Activated CD4-positive, alpha-beta memory T cell treated with anti-CD3 and anti-CD28 coated beads for 36 hours (primary cell): ENCODE data around the gene EGFL8. TPM values are rescaled to one million over a fixed set of nuclear protein-coding genes. Genes with fewer than 3 reads are reported as not detected.
"Not testable (repeated sequence)": the region's sequence is repeated elsewhere in the genome, so short reads cannot be mapped to it uniquely, and the experiment has no call there.

ENCODE experiments used
- CTCF ChIA-PET: fragments of 350-600 bp; sonication (Branson Sonifier 250); formaldehyde crosslinking; loops from one replicate; lab custom pipeline; 2021; ENCODE audit warnings: antibody characterized with exemption, inconsistent platforms; lab: Charles Lee
- POLR2A ChIA-PET: fragments of 350-600 bp; sonication (Branson Sonifier 250); formaldehyde crosslinking; loops from one replicate; lab custom pipeline; 2021; ENCODE audit warnings: antibody characterized with exemption; lab: Charles Lee
- DNase-seq: peaks from one replicate; pipeline ENCODE4 v3.0.0-alpha.2; 2020
- H3K27ac Mint-ChIP-seq: one replicate; pipeline ENCODE4 v1.8.0; 2021; ENCODE audit warnings: mixed read lengths
- H3K27me3 Mint-ChIP-seq: one replicate; pipeline ENCODE4 v1.8.0; 2021; ENCODE audit warnings: mixed read lengths
- H3K36me3 Mint-ChIP-seq: one replicate; pipeline ENCODE4 v1.8.0; 2021; ENCODE audit warnings: mixed read lengths
- H3K4me1 Mint-ChIP-seq: one replicate; pipeline ENCODE4 v1.8.0; 2021; ENCODE audit warnings: low read depth, mixed read lengths
- H3K4me3 Mint-ChIP-seq: one replicate; pipeline ENCODE4 v1.8.0; 2021; ENCODE audit warnings: mild to moderate bottlenecking, mixed read lengths
- H3K9me3 Mint-ChIP-seq: one replicate; pipeline ENCODE4 v1.8.0; 2021; ENCODE audit warnings: mixed read lengths
- intact Hi-C: fragments of 100-400 bp; cut with micrococcal nuclease; formaldehyde crosslinking; loops from one replicate; pipeline ENCODE4 v1.15.1; 2023
- total RNA-seq, 2 experiments: library from RNA; stranded (reverse); gene quantifications; one replicate each; pipeline ENCODE4 v1.2.3, GENCODE V29; 2021

The EGFL8 gene
- total RNA-seq, 2 experiments from 2014 or later, result 6.5 to 7.1 TPM

GRCh38 chr6:32203426-32204267 is 39.3 kb downstream of the EGFL8 start:
- no peaks in the 10 kb centered on the region for H3K9me3 Mint-ChIP-seq
- POLR2A ChIA-PET, result no interaction called here
- no peak overlapping the region for H3K4me3 Mint-ChIP-seq
- no peak overlapping the region for H3K27ac Mint-ChIP-seq
- intact Hi-C loops, result no loop called here
- no peak for DNase-seq
- H3K4me1 Mint-ChIP-seq, result no peaks in the 10 kb centered on the region
- CTCF ChIA-PET, result no interaction called here
- H3K36me3 Mint-ChIP-seq, result no peaks in the 10 kb centered on the region
- H3K27me3 Mint-ChIP-seq, result no peaks in the 10 kb centered on the region

DNA sequence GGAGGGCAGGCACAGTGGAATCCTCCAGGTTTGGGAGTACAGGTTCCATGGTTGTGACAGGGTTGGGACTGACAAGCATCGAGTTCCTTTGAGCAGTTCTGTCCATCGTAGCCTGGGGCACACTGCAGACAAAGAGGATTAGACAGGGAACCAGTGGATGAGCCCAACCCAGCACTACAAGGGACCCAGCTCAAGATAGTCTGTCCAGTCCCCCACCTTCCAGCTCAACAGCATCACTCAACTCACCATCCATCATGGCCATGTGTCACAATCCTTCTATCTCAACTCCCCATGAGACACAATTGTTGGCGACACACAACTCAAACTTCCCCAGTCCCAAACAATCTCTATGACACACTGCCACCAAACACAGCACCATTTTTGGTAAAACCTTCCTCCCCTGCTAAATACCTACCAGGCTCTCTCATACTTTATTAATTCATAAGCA is 39.9 kb downstream of the EGFL8 start:
- POLR2A ChIA-PET, result no interaction called here
- intact Hi-C loops, result no loop called here
- CTCF ChIA-PET, result no interaction called here
- Mint-ChIP-seq H3K4me3 (no peak overlapping the region), H3K27ac (no peak overlapping the region), H3K36me3 (no peaks in the 10 kb centered on the region), H3K9me3 (no peaks in the 10 kb centered on the region), H3K4me1 (no peaks in the 10 kb centered on the region), H3K27me3 (no peaks in the 10 kb centered on the region)
- no peak for DNase-seq

- H3K4me3 Mint-ChIP-seq, result no peak overlapping the region
- H3K27ac Mint-ChIP-seq, result no peak overlapping the region
- H3K36me3 Mint-ChIP-seq, result no peaks in the 10 kb centered on the region
- intact Hi-C loops, result no loop called here
- POLR2A ChIA-PET, result no interaction called here
- CTCF ChIA-PET, result interaction anchor here (1.3 kb wide), 1 partner anchor 37 kb away, joined by 3 read pairs; no protein-coding TSS in a partner anchor
- no peak for DNase-seq
- H3K4me1 Mint-ChIP-seq, result no peaks in the 10 kb centered on the region
- H3K9me3 Mint-ChIP-seq, result no peaks in the 10 kb centered on the region
- H3K27me3 Mint-ChIP-seq, result no peaks in the 10 kb centered on the region
Observed at GRCh38 chr6:32208996-32209395, 44.6 kb downstream of the EGFL8 start.

GRCh38 chr6:32210191-32210601 is 45.8 kb downstream of the EGFL8 start:
- Mint-ChIP-seq H3K9me3 (no peaks in the 10 kb centered on the region), H3K36me3 (no peaks in the 10 kb centered on the region), H3K27me3 (no peaks in the 10 kb centered on the region), H3K4me1 (no peaks in the 10 kb centered on the region), H3K27ac (no peak overlapping the region), H3K4me3 (no peak overlapping the region)
- POLR2A ChIA-PET, result no interaction called here
- intact Hi-C loops, result no loop called here
- CTCF ChIA-PET, result interaction anchor here (1.3 kb wide), 1 partner anchor 35 kb away, joined by 3 read pairs; no protein-coding TSS in a partner anchor
- no peak for DNase-seq

- H3K27me3 Mint-ChIP-seq, DNase-seq, H3K9me3 Mint-ChIP-seq, H3K27ac Mint-ChIP-seq, intact Hi-C loops, POLR2A ChIA-PET, H3K36me3 Mint-ChIP-seq, H3K4me3 Mint-ChIP-seq, H3K4me1 Mint-ChIP-seq: not testable (repeated sequence)
- CTCF ChIA-PET, result interaction anchor here (0.6 to 1.0 kb wide), 2 partner anchors 18 to 203 kb away, joined by 3 read pairs; no protein-coding TSS in a partner anchor
Observed at GRCh38 chr6:32211432-32211831, 47.0 kb downstream of the EGFL8 start.

GRCh38 chr6:32212076-32212760 is 47.8 kb downstream of the EGFL8 start:
- H3K4me3 Mint-ChIP-seq, result no peak overlapping the region
- no peaks in the 10 kb centered on the region for H3K27me3 Mint-ChIP-seq
- DNase-seq, result no peak
- H3K27ac Mint-ChIP-seq, result no peak overlapping the region
- no peaks in the 10 kb centered on the region for H3K9me3 Mint-ChIP-seq
- H3K4me1 Mint-ChIP-seq, result no peaks in the 10 kb centered on the region
- no peaks in the 10 kb centered on the region for H3K36me3 Mint-ChIP-seq
- CTCF ChIA-PET, result interaction anchor here (1.0 kb wide), 1 partner anchor 202 kb away, joined by 3 read pairs; no protein-coding TSS in a partner anchor
- intact Hi-C loops, result no loop called here
- POLR2A ChIA-PET, result no interaction called here

- CTCF ChIA-PET, result no interaction called here
- POLR2A ChIA-PET, result no interaction called here
- no peaks in the 10 kb centered on the region for H3K36me3 Mint-ChIP-seq
Observed at GRCh38 chr6:32213649-32214048, 49.3 kb downstream of the EGFL8 start.

GRCh38 chr6:32214126-32214525 is 49.7 kb downstream of the EGFL8 start:
- Mint-ChIP-seq H3K4me1 (no peaks in the 10 kb centered on the region), H3K4me3 (no peak overlapping the region), H3K9me3 (no peaks in the 10 kb centered on the region), H3K36me3 (no peaks in the 10 kb centered on the region), H3K27ac (no peak overlapping the region), H3K27me3 (no peaks in the 10 kb centered on the region)
- POLR2A ChIA-PET, result no interaction called here
- DNase-seq, result no peak
- CTCF ChIA-PET, result no interaction called here
- intact Hi-C loops, result no loop called here

More at GRCh38 chr6:32213649-32214048, 49.3 kb downstream of the EGFL8 start:
- no peaks in the 10 kb centered on the region for H3K4me1 Mint-ChIP-seq
- DNase-seq, result no peak
- H3K4me3 Mint-ChIP-seq, result no peak overlapping the region
- H3K27ac Mint-ChIP-seq, result no peak overlapping the region
- intact Hi-C loops, result no loop called here
- H3K9me3 Mint-ChIP-seq, result no peaks in the 10 kb centered on the region
- no peaks in the 10 kb centered on the region for H3K27me3 Mint-ChIP-seq

GRCh38 chr6:32215617-32216016 is 51.2 kb downstream of the EGFL8 start:
- Mint-ChIP-seq H3K4me3 (no peak overlapping the region), H3K36me3 (no peaks in the 10 kb centered on the region), H3K9me3 (no peaks in the 10 kb centered on the region), H3K27me3 (no peaks in the 10 kb centered on the region), H3K27ac (no peak overlapping the region), H3K4me1 (no peaks in the 10 kb centered on the region)
- intact Hi-C loops, result no loop called here
- CTCF ChIA-PET, result no interaction called here
- DNase-seq, result no peak
- POLR2A ChIA-PET, result no interaction called here

DNA sequence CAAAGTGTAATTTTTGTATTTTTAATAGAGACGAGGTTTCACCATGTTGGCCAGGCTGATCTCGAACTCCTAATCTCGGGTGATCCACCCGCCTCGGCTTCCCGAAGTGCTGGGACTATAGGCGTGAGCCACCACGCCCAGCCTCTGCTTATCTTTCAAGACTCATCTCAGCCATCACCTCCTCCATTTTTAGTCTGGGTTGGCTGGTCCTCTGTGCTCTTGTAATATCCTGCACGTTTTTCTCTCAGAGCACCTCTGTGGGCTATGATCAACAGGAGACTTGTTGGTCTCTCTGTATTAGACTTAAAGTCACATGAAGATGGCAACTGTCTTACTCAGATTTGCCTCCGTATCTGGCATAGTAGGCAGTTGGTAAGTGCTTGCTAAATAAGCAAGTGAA is 51.9 kb downstream of the EGFL8 start:
- no peak overlapping the region for H3K4me3 Mint-ChIP-seq
- H3K27me3 Mint-ChIP-seq, result no peaks in the 10 kb centered on the region
- ChIA-PET CTCF (no interaction called here), POLR2A (no interaction called here)
- intact Hi-C loops, result no loop called here
- H3K4me1 Mint-ChIP-seq, result no peaks in the 10 kb centered on the region
- no peaks in the 10 kb centered on the region for H3K9me3 Mint-ChIP-seq
- no peak for DNase-seq
- no peaks in the 10 kb centered on the region for H3K36me3 Mint-ChIP-seq
- H3K27ac Mint-ChIP-seq, result no peak overlapping the region

- Mint-ChIP-seq H3K4me1 (no peaks in the 10 kb centered on the region), H3K36me3 (no peaks in the 10 kb centered on the region), H3K9me3 (no peaks in the 10 kb centered on the region), H3K4me3 (no peak overlapping the region), H3K27me3 (no peaks in the 10 kb centered on the region), H3K27ac (no peak overlapping the region)
- intact Hi-C loops, result no loop called here
- DNase-seq, result no peak
- CTCF ChIA-PET, result interaction anchor here (0.5 kb wide), 1 partner anchor 529 kb away, joined by 3 read pairs; no protein-coding TSS in a partner anchor
- POLR2A ChIA-PET, result no interaction called here
Observed at GRCh38 chr6:32216998-32217397, 52.6 kb downstream of the EGFL8 start.
